HG03139 (cell line): ENCODE measurements around the gene GCLC.
"Not testable (repeated sequence)": the region's sequence is repeated elsewhere in the genome, so short reads cannot be mapped to it uniquely, and the experiment has no call there.

Source experiments
- ATAC-seq: cut with Tn5 transposase; IDR thresholded peaks from one replicate; pipeline ENCODE4 v1.9.1; 2021; ENCODE audit not compliant: unreplicated experiment

The GCLC gene

DNA sequence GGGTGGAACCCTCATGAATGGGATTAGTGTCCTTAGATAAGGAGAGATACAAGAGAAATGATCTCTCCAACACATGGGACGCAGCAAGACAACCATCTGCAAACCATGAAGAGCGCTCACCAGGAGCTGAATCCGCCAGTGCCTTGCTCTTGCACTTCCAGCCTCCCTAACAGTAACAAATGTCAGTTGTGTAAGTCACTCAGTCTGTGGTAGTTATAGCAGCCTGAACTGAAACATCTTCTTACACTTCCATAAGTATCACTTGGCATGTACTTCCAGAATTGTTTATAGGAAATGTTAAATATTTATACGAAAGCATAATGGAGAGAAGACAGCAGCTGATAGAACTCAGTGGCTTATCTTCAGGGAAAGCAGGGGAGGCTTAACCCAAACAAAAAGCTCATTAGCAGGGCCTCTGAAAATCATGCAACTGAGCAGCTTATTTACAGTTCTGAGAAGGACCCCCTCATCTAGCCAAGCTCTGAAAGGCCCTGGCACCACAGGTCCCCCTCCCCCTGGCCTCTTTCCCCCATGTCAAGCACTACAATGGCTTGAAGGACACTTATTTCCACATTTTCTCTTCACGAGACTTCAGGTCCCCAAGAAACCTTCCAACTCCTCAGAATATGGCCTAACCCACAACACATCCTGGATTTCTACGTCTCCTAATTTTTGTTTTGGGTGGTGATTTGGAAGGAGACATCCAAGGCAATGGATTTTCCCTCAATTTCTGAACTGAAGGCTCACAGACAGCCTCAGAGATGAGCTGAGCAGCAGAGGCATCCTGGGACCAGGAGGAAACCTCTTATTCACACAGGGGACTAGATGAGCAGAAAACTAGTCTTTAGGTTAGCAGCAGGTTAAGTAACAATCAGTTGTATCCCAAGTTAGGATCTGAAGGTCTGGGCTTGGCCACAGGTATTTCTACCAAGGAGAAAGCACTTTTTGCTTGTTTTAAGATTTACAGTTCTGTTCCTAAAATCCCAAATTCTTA is 49.1 kb downstream of the GCLC start:
- no peak for ATAC-seq

DNA sequence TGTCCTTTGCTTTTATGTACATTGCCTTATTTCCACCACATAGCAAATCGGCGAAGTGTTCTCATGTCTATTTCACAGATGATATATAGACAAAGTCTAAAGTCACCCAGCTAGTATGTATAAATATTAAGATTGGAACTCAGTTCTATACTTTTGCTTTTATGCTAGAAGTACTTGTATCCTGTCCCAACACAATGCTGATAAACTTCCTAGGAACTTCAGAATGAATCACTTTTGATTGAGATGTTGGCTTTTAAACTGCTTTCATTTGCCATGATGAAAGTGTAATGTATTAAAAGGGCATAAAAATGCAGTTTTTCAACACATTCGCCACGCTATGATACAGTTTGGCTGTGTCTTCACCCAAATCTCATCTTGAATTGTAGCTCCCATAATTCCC is 50.8 kb downstream of the GCLC start:
- no peak for ATAC-seq

DNA sequence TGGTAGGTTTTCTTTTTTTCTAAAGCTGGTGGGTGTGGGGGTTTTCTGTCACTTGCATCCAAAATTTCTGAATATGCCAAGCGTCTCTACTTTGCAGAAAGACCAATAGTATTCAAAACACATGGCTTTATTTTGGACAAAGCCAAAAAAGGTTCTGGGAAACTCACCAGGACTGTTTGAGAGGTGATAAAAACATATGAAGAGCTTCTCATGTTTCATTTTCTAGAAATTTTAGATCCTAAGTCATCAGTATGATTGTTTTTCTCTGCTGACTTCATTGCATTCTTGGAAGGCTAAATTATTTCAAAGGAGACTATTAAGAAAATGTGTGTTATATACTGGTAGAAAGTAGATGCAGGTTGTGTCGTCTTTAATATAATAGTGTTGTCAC is 51.3 kb downstream of the GCLC start:
- no peak for ATAC-seq

GRCh38 chr6:53492860-53493634 is 51.9 kb downstream of the GCLC start:
- ATAC-seq = no peak

DNA sequence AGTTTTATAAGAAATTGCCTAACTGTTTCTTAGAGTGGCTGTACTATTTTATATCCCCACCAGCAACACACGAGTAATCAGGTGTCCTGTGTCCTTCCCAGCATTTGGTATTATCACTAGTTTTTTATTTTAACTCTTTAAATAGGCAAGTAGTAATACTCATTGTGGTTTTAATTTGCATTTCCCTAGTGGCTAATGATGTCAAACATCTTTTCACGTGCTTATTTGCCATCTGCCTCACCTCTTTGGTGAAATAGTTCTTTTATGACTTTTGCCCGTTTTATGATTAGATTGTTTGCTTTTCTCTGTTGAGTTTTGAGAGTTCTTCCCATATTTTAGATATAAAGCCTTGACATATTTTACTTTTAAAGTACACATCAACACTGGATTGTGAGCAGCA is 57.8 kb downstream of the GCLC start:
- ATAC-seq = no peak

GRCh38 chr6:53486679-53487078 is 58.2 kb downstream of the GCLC start:
- no peak for ATAC-seq

DNA sequence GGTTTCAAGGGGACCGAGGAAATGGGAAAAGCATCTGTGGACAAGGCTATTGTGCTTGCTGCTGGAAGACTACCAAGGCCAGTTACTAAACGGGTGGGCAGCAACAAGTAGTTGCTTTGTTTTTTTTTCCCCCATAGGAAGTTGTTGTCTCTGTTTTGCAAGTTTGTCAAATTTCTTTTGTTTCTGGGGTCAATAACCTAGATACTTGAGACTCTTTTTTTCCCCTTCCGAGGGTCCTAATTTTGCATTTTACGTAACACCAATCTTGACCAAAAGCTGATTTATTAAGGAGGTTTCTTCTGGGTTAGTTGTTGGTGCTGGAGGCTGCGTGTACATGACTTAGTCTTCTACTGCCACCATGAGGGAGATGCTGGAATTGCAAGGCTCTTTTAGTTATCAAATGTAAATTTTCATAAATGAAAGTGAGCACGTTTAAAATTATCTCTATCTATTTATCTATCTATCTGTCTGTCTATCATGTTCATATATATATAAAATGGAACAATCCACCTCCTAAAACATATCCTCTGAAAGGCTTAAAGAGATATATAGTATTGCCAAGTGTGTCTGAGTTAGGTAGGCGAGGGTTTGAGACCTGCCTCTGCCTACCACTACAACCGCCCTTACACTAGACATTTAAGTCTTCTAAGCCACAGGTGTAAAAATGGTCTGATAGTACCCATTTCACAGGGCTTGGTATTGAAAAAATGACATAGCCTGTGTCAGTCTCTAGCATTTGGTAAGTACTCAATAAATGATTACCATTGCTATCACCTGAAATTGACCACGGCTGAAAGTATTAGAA is 60.2 kb downstream of the GCLC start:
- no peak for ATAC-seq

DNA sequence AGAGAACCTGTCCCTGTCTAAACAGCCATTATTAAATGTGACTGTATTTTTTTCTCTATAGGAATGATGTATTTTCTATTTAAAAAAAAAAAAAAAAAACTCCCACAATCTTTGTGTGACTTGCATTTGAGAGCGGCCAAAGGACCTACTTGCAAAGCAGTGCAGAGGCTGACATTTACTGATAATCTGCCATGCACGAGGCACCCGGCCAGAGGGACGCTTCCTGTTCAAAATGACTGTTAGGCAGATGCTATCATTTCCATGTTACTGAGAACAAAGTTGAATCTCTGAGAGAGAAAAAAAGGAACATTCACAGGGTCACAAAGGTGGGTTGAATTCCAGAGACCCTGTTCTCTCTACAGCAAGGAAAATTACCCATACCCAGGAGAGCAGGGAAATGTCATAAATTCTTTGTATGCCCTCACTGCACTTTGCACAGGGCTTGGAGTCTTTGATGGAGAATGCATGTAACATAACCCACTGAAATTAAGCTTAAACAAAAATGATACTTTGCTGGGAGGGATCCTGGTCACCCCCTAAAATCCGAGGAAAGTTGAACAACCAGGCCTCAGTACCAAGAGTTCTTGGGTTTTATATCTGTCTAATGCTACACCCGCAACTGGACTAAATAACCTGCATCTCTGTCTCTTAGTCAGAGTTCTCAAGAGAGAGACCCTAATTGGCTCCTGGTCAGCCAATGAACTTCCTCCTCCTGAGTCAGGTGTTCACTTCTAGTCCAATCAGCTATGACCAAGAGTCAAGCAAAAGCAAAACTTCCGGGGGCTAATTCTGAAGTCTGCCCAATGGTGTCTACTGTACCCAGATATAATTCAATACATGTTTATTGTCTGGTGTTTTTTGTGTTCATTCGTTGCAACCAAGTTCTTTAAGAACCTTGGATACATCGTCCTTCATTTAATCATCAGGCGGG is 61.2 kb downstream of the GCLC start:
- no peak for ATAC-seq

- ATAC-seq = no peak
Observed at GRCh38 chr6:53481323-53481722, 63.6 kb downstream of the GCLC start.

DNA sequence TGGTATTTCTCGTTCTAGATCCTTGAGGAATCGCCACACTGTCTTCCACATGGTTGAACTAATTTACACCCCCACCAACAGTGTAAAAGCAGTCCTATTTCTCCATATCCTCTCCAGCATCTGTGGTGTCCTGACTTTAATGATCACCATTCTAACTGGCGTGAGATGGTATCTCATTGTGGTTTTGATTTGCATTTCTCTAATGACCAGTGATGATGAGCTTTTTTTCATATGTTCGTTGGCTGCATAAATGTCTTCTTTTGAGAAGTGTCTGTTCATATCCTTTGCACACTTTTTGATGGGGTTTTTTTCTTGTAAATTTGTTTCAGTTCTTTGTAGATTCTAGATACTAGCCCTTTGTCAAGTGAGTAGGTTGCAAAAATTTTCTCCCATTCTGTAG is 64.1 kb downstream of the GCLC start:
- not testable (repeated sequence) for ATAC-seq

GRCh38 chr6:53479871-53480270 is 65.0 kb downstream of the GCLC start:
- no peak for ATAC-seq

- no peak for ATAC-seq
Observed at GRCh38 chr6:53476964-53477363, 67.9 kb downstream of the GCLC start.

- ATAC-seq = no peak
Observed at GRCh38 chr6:53474010-53474409, 70.9 kb downstream of the GCLC start.

GRCh38 chr6:53469163-53469562 is 75.7 kb downstream of the GCLC start:
- ATAC-seq = no peak

DNA sequence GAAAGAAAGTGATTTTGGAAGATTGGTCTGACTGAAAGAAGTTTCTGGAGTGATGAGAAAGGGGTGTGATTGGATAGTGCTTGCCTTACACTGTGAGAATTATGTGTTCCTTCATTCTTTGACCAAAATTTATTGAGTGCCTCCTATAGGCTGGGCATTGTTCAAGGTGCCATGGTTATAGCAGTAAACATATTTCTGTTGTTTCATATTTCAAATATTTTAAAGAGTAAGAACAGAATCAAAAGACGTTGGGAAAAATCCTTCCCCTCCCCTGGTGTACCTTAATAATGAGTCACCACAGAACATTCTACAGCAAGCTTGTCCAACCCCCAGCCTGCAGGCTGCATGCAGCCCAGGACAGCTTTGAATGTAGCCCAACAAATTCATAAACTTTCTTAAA is 78.6 kb downstream of the GCLC start:
- ATAC-seq = no peak

- ATAC-seq = no peak
Observed at GRCh38 chr6:53465732-53466131, 79.2 kb downstream of the GCLC start.

GRCh38 chr6:53464927-53465460 is 79.9 kb downstream of the GCLC start:
- ATAC-seq = no peak

DNA sequence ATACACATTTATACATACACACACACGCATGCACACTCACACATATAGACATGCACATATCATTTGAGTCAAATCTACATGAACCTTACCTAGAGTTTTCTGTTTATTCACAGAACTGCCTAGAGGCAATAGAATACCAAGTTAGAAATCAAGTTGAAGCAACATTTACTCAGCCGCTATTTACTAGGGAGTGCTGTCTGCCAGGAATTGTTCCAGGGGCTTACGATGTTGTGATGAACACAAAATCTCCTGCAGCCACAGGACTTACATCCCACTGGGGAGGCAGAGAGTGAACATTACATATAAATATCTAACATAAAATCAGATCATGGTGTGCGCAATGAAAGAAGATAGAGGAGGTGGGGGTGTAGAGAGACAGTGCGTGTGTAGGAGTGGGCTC is 80.4 kb downstream of the GCLC start:
- ATAC-seq = no peak

DNA sequence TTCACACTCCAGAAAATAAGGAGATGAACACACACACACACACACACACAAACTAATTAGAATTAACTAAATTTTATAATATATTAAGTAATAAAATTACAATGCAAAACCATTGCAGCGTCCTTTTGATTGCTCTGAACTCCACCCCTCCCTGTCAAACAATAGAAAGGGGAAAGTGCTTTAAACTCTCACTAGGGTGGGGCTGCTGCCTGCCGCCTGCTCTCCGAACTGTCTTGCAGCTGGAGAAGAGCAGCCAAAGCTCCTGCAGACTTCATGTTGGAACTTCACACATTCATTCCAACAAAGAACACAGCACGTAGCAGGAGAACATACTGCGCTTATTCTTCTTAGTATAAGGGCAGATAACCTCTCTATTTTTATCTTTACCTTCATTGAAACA is 83.2 kb downstream of the GCLC start:
- ATAC-seq = no peak
